Gastroesophageal sphincter (tissue), 4 donors: ENCODE data around the gene BBS10. TPM values are rescaled to one million over a fixed set of nuclear protein-coding genes. Genes with fewer than 3 reads are reported as not detected.
"Not testable (repeated sequence)": the region's sequence is repeated elsewhere in the genome, so short reads cannot be mapped to it uniquely, and the experiment has no call there.

Source experiments
- ATAC-seq: fragments of 150-250 bp; one replicate; pipeline ENCODE4 v1.9.1; 2016; ENCODE audit warnings: mild to moderate bottlenecking, moderate library complexity
- H3K27ac ChIP-seq, 4 donors: fragments of 200-600 bp; sonication (generic) in 3 of 4; 1 replicate in 3 of 4; 2 replicates in 1 of 4; pipeline ENCODE4 v1.5.1; 2016 to 2019
- H3K27me3 ChIP-seq: fragments of 200-600 bp; sonication (generic); one replicate; pipeline ENCODE4 v1.5.1; 2019
- H3K36me3 ChIP-seq, 2 donors: fragments of 200-600 bp; sonication (generic); one replicate each; pipeline ENCODE4 v1.5.1; 2019; ENCODE audit warnings: control low read depth in 1 of 2
- H3K4me1 ChIP-seq, 3 donors: fragments of 200-600 bp; sonication (generic); 1 replicate in 2 of 3; 2 replicates in 1 of 3; pipeline ENCODE4 v1.5.1; 2016 to 2019; ENCODE audit warnings: control low read depth in 2 of 3
- H3K4me3 ChIP-seq, 2 donors: fragments of 200-600 bp; sonication (generic); one replicate each; pipeline ENCODE4 v1.5.1; 2019; ENCODE audit warnings: mild to moderate bottlenecking in 1 of 2, moderate library complexity in 1 of 2
- H3K9me3 ChIP-seq, 3 donors: fragments of 200-600 bp; sonication (generic); one replicate each; pipeline ENCODE4 v1.5.1; 2017 to 2019; ENCODE audit warnings: control low read depth in 2 of 3
- CTCF ChIP-seq, 4 experiments: fragments of 200-600 bp in 2 of 4; fragments of 450-650 bp in 2 of 4; sonication (generic) in 1 of 4; IDR thresholded peaks; one replicate each; pipeline ENCODE4 v1.5.1; 2017 to 2019; ENCODE audit warnings: antibody characterized with exemption in 4 of 4, mild to moderate bottlenecking in 2 of 4, moderate library complexity in 2 of 4
- EP300 ChIP-seq: sonication (generic); formaldehyde crosslinking; IDR thresholded peaks from one replicate; pipeline ENCODE4 v1.6.1; 2017; ENCODE audit warnings: antibody characterized with exemption, mild to moderate bottlenecking
- POLR2A ChIP-seq, 2 donors: fragments of 450-650 bp; IDR thresholded peaks; one replicate each; pipeline ENCODE4 v1.6.1; 2017; ENCODE audit warnings: antibody characterized with exemption in 2 of 2, mild to moderate bottlenecking in 2 of 2, moderate library complexity in 1 of 2
- POLR2AphosphoS5 ChIP-seq: sonication (generic); formaldehyde crosslinking; IDR thresholded peaks from one replicate; pipeline ENCODE4 v1.6.1; 2017; ENCODE audit warnings: antibody characterized with exemption
- WGBS, 2 donors: methylation state at CpG; one replicate each; pipeline ENCODE4 v1.1.5; 2018; ENCODE audit warnings: low coverage in 1 of 2; 5-methylcytosine and 5-hydroxymethylcytosine counted together
- total RNA-seq, 4 donors: library from RNA; depleted of rRNA; stranded (reverse); fragments of >200 nt; gene quantifications; one replicate each; pipeline ENCODE4 v1.1.0, GENCODE V29; 2016

BBS10 gene
- total RNA-seq, 4 donors from 2014 or later: 8.9 to 22.2 (median 16.0) TPM

- H3K36me3 ChIP-seq: no peaks in the 10 kb centered on the region
- no peaks in the 10 kb centered on the region for H3K27me3 ChIP-seq
- 85 to 94% methylated on average over 3 of the region's 3 CpGs for WGBS, 2 donors
- no peaks in the 10 kb centered on the region for H3K9me3 ChIP-seq
- H3K4me3 ChIP-seq: no peak overlapping the region
- TF ChIP-seq EP300: no peak
- ATAC-seq: no peak
- H3K4me1 ChIP-seq: no peaks in the 10 kb centered on the region
- H3K27ac ChIP-seq: no peak overlapping the region
Observed at GRCh38 chr12:76337583-76337982, 10.6 kb downstream of the BBS10 start.

GRCh38 chr12:76332606-76333005 lies 15.6 kb downstream of the BBS10 start:
- peaks cover 0 to 11% (median 0%) of the 10 kb centered on the region in 3 donors for H3K9me3 ChIP-seq
- no peak overlapping the region for H3K27ac ChIP-seq
- TF ChIP-seq POLR2AphosphoS5 (no peak), POLR2A (IDR thresholded peaks at IDR 0.05) (no peak), CTCF (IDR thresholded peaks at IDR 0.05) (no peak), EP300 (no peak)
- 36 to 77% methylated on average over 1 of the region's 1 CpG for WGBS, 2 donors
- no peaks in the 10 kb centered on the region for H3K4me1 ChIP-seq
- H3K36me3 ChIP-seq: no peaks in the 10 kb centered on the region
- H3K4me3 ChIP-seq: no peak overlapping the region
- H3K27me3 ChIP-seq: no peaks in the 10 kb centered on the region
- ATAC-seq: no peak

GRCh38 chr12:76329606-76330005 lies 18.6 kb downstream of the BBS10 start:
- Histone ChIP-seq H3K27me3 (no peaks in the 10 kb centered on the region), H3K27ac (no peak overlapping the region), H3K9me3 (peaks cover 0 to 11% (median 0%) of the 10 kb centered on the region in 3 donors), H3K36me3 (no peaks in the 10 kb centered on the region), H3K4me1 (no peaks in the 10 kb centered on the region), H3K4me3 (no peak overlapping the region)
- ATAC-seq: no peak
- WGBS, 2 donors: 88 to 100% methylated on average over 3 to 5 of the region's 5 CpGs
- no peak for TF ChIP-seq EP300
- no peak for TF ChIP-seq CTCF (IDR thresholded peaks at IDR 0.05)
- TF ChIP-seq POLR2AphosphoS5: no peak
- TF ChIP-seq POLR2A (IDR thresholded peaks at IDR 0.05): no peak

GRCh38 chr12:76329159-76329558 lies 19.1 kb downstream of the BBS10 start:
- TF ChIP-seq EP300 (no peak), POLR2A (IDR thresholded peaks at IDR 0.05) (no peak), POLR2AphosphoS5 (no peak), CTCF (IDR thresholded peaks at IDR 0.05) (no peak)
- Histone ChIP-seq H3K27me3 (no peaks in the 10 kb centered on the region), H3K36me3 (no peaks in the 10 kb centered on the region), H3K9me3 (peaks cover 0 to 11% (median 0%) of the 10 kb centered on the region in 3 donors), H3K4me3 (no peak overlapping the region), H3K27ac (no peak overlapping the region), H3K4me1 (no peaks in the 10 kb centered on the region)
- WGBS, 2 donors: 67 to 90% methylated on average over 2 of the region's 2 CpGs
- no peak for ATAC-seq

- not testable (repeated sequence) for H3K27me3 ChIP-seq, H3K4me3 ChIP-seq, H3K36me3 ChIP-seq, ATAC-seq, H3K27ac ChIP-seq, H3K9me3 ChIP-seq, H3K4me1 ChIP-seq
- WGBS, 2 donors: 91 to 100% methylated on average over 1 to 8 of the region's 32 CpGs
Observed at GRCh38 chr12:76319595-76320319, 28.5 kb downstream of the BBS10 start.
